Adrenal gland (tissue), 12 donors: ENCODE data around the gene CCDC142. TPM values are rescaled to one million over a fixed set of nuclear protein-coding genes. Genes with fewer than 3 reads are reported as not detected.
A peak's percentile ranks its signal among the peaks of the same experiment; 100 is the strongest.

Experiments
- DNase-seq, 7 donors: peaks; one replicate each; pipeline ENCODE4 v3.0.0-alpha.2; 2019 to 2020
- H3K27ac ChIP-seq, 5 donors: fragments of 200-600 bp; sonication (generic) in 4 of 5; 1 replicate in 3 of 5; 2 replicates in 2 of 5; pipeline versions ENCODE4 v1.5.1 to v1.8.0; 2016 to 2020; ENCODE audit warnings: mild to moderate bottlenecking in 1 of 5
- H3K27me3 ChIP-seq: fragments of 200-600 bp; 2 replicates; pipeline ENCODE4 v1.8.0; 2021
- H3K36me3 ChIP-seq, 2 donors: fragments of 200-600 bp; replicated peaks in 1 of 2; 1 replicate in 1 of 2; 2 replicates in 1 of 2; pipeline versions ENCODE4 v1.5.1 to v1.8.0; 2018 to 2022
- H3K4me1 ChIP-seq, 2 donors: fragments of 200-600 bp; replicated peaks in 1 of 2; 1 replicate in 1 of 2; 2 replicates in 1 of 2; pipeline versions ENCODE4 v1.5.1 to v1.8.0; 2018 to 2021
- H3K4me3 ChIP-seq, 4 donors: fragments of 200-600 bp; sonication (generic) in 3 of 4; one replicate each; pipeline ENCODE4 v1.5.1; 2016 to 2018
- H3K9me3 ChIP-seq, 3 donors: fragments of 200-600 bp; sonication (generic) in 1 of 3; replicated peaks in 1 of 3; 1 replicate in 2 of 3; 2 replicates in 1 of 3; pipeline versions ENCODE4 v1.5.1 to v1.8.0; 2016 to 2021
- CTCF ChIP-seq, 6 experiments: fragments of 450-650 bp in 4 of 6; fragments of 200-600 bp in 2 of 6; sonication (generic) in 1 of 6; IDR thresholded peaks; 1 replicate in 5 of 6; 2 replicates in 1 of 6; pipeline versions ENCODE4 v1.5.1 to v1.8.0; 2016 to 2021; ENCODE audit warnings: antibody characterized with exemption in 6 of 6, mild to moderate bottlenecking in 2 of 6, moderate library complexity in 1 of 6
- POLR2A ChIP-seq, 2 donors: fragments of 450-650 bp; IDR thresholded peaks; one replicate each; pipeline ENCODE4 v1.6.1; 2017; ENCODE audit warnings: antibody characterized with exemption in 2 of 2, mild to moderate bottlenecking in 2 of 2, moderate library complexity in 1 of 2
- WGBS, 4 donors: extraction: QIAGEN DNeasy Blood & Tissue Kit in 2 of 4; methylation state at CpG; one replicate each; pipeline versions ENCODE4 v1.1.5 to v1.1.7; 2013 to 2017; 5-methylcytosine and 5-hydroxymethylcytosine counted together
- intact Hi-C, 2 donors: fragments of 100-400 bp; cut with DNase I; formaldehyde crosslinking; loops; one replicate each; pipeline versions ENCODE4 v1.14.1 to v1.15.0; 2022 to 2023
- polyA plus RNA-seq, 3 donors: library from polyadenylated mRNA; stranded (reverse); fragments of 200-250 nt in 2 of 3; fragments of 350-450 nt in 1 of 3; fragmentation: Illumina TruSeq in 1 of 3; extraction: RNeasy Lipid Tissue Mini Kit (QIAGEN cat#74804) in 1 of 3; gene quantifications; one replicate each; pipeline ENCODE4 v1.2.3, GENCODE V29; 2013 to 2014
- total RNA-seq, 9 donors: library from RNA; depleted of rRNA in 4 of 9; stranded (reverse); fragments of >200 nt in 4 of 9; fragments of 120-200 nt in 1 of 9; fragmentation: NEBNext Ultra II Directional in 1 of 9; extraction: Animal tissue kit (Norgen Biotek cat#: 25700) in 1 of 9; gene quantifications; one replicate each; pipeline versions ENCODE4 v1.1.0 to v1.2.4, GENCODE V29; 2013 to 2023
- donor health status: healthy with polysubstance abuse.
- donor health status: Bipolar disorder and iron deficiency.
- donor health status: DM: yes; HTN: yes; CAD: no.
- donor health status: DM: no; HTN: no; CAD: no.
- donor health status: DM: no; HTN: no; CAD: no.
- donor health status: DM: yes; HTN: yes; CAD: no.

CCDC142 gene
- total and polyA plus RNA-seq, 12 donors = 3.2 to 46.0 (median 12.3) TPM

- TF ChIP-seq CTCF (IDR thresholded peaks at IDR 0.05) (no peak), POLR2A (IDR thresholded peaks at IDR 0.05) (no peak)
- peaks cover 18 to 60% of the 10 kb centered on the region in 2 donors for H3K4me1 ChIP-seq
- peak overlapping the region in 3 of 5 donors; percentile 34 to 83 (median 50) for H3K27ac ChIP-seq
- H3K9me3 ChIP-seq = no peaks in the 10 kb centered on the region
- intact Hi-C loops = no loop called here
- WGBS, 4 donors = 2 to 13% (median 7%) methylated on average over 25 to 67 of the region's 67 CpGs
- H3K4me3 ChIP-seq = peak overlapping the region in 2 of 4 donors; percentile 34 to 68
- DNase-seq = peak; percentile 70 to 86 (median 80)
- peaks cover 33% of the 10 kb centered on the region for H3K27me3 ChIP-seq
- H3K36me3 ChIP-seq = peaks cover 0 to 12% of the 10 kb centered on the region in 2 donors
Measured at GRCh38 chr2:74502720-74503505, 20.1 kb upstream of the CCDC142 start.

GRCh38 chr2:74502147-74502719, 19.4 kb upstream of the CCDC142 start:
- 24 to 43% (median 31%) methylated on average over 32 of the region's 32 CpGs for WGBS, 4 donors
- Histone ChIP-seq H3K36me3 (peaks cover 0 to 12% of the 10 kb centered on the region in 2 donors), H3K4me1 (peaks cover 19 to 65% of the 10 kb centered on the region in 2 donors), H3K27ac (peak overlapping the region in 2 of 5 donors; percentile 50 to 83), H3K4me3 (peak overlapping the region in 2 of 4 donors; percentile 34 to 68), H3K9me3 (no peaks in the 10 kb centered on the region), H3K27me3 (peaks cover 39% of the 10 kb centered on the region)
- DNase-seq = no peak
- TF ChIP-seq CTCF (IDR thresholded peaks at IDR 0.05) (no peak), POLR2A (IDR thresholded peaks at IDR 0.05) (no peak)
- intact Hi-C loops = no loop called here

GRCh38 chr2:74501335-74502071, 18.7 kb upstream of the CCDC142 start:
- intact Hi-C loops = no loop called here
- DNase-seq = no peak
- Histone ChIP-seq H3K36me3 (peaks cover 0 to 12% of the 10 kb centered on the region in 2 donors), H3K4me1 (peaks cover 15 to 60% of the 10 kb centered on the region in 2 donors), H3K27me3 (peaks cover 39% of the 10 kb centered on the region), H3K4me3 (no peak overlapping the region), H3K9me3 (no peaks in the 10 kb centered on the region), H3K27ac (no peak overlapping the region)
- 78 to 87% (median 79%) methylated on average over 18 of the region's 18 CpGs for WGBS, 4 donors
- no peak for TF ChIP-seq POLR2A (IDR thresholded peaks at IDR 0.05)

GRCh38 chr2:74500578-74500946, 17.8 kb upstream of the CCDC142 start:
- Histone ChIP-seq H3K27ac (no peak overlapping the region), H3K9me3 (no peaks in the 10 kb centered on the region), H3K4me3 (no peak overlapping the region), H3K27me3 (peaks cover 39% of the 10 kb centered on the region), H3K4me1 (peaks cover 6 to 51% of the 10 kb centered on the region in 2 donors), H3K36me3 (peaks cover 0 to 10% of the 10 kb centered on the region in 2 donors)
- intact Hi-C loops = no loop called here
- no peak for DNase-seq
- TF ChIP-seq CTCF (IDR thresholded peaks at IDR 0.05) (no peak), POLR2A (IDR thresholded peaks at IDR 0.05) (no peak)
